Heart right ventricle (tissue), 16 donors: Measurements from ENCODE around the gene RASGEF1C. TPM values are rescaled to one million over a fixed set of nuclear protein-coding genes. Genes with fewer than 3 reads are reported as not detected.

Source experiments
- ATAC-seq, 8 donors: fragments of 200-7000 bp; cut with Tn5 transposase; one replicate each; pipeline ENCODE4 v1.9.1; 2020; ENCODE audit warnings: mild to moderate bottlenecking in 8 of 8, moderate library complexity in 8 of 8, moderate number of reproducible peaks in 1 of 8
- DNase-seq, 2 donors: peaks; one replicate each; pipeline ENCODE4 v3.0.0-alpha.2; 2020
- H3K27ac ChIP-seq, 10 donors: fragments of 200-600 bp; sonication (generic) in 2 of 10; one replicate each; pipeline versions ENCODE4 v1.5.0 to v1.8.0; 2020 to 2022; ENCODE audit warnings: mild to moderate bottlenecking in 3 of 10
- H3K27me3 ChIP-seq, 7 donors: fragments of 200-600 bp; one replicate each; pipeline ENCODE4 v1.8.0; 2021 to 2022; ENCODE audit warnings: mild to moderate bottlenecking in 2 of 7
- H3K36me3 ChIP-seq, 9 donors: fragments of 200-600 bp; sonication (generic) in 1 of 9; one replicate each; pipeline versions ENCODE4 v1.5.0 to v1.8.0; 2020 to 2022; ENCODE audit warnings: mild to moderate bottlenecking in 2 of 9
- H3K4me1 ChIP-seq, 9 donors: fragments of 200-600 bp; sonication (generic) in 1 of 9; one replicate each; pipeline versions ENCODE4 v1.5.0 to v1.8.0; 2020 to 2022; ENCODE audit warnings: mild to moderate bottlenecking in 4 of 9
- H3K4me3 ChIP-seq, 10 donors: fragments of 200-600 bp; sonication (generic) in 2 of 10; one replicate each; pipeline versions ENCODE4 v1.5.0 to v1.8.0; 2020 to 2022; ENCODE audit warnings: mild to moderate bottlenecking in 7 of 10, moderate library complexity in 2 of 10
- H3K9me3 ChIP-seq, 11 donors: fragments of 200-600 bp in 10 of 11; sonication (generic) in 2 of 11; one replicate each; pipeline versions ENCODE4 v1.5.0 to v1.8.0; 2013 to 2022; ENCODE audit warnings: mild to moderate bottlenecking in 2 of 11, control low read depth in 1 of 11, moderate library complexity in 1 of 11
- CTCF ChIP-seq, 9 donors: fragments of 200-600 bp; sonication (generic) in 2 of 9; IDR thresholded peaks; one replicate each; pipeline versions ENCODE4 v1.5.0 to v1.8.0; 2021 to 2022; ENCODE audit warnings: antibody characterized with exemption in 9 of 9, mild to moderate bottlenecking in 5 of 9, moderate library complexity in 1 of 9
- WGBS, 2 donors: extraction: QIAGEN DNeasy Blood & Tissue Kit; methylation state at CpG; one replicate each; pipeline ENCODE4 v1.1.7; 2013; ENCODE audit warnings: inconsistent platforms in 1 of 2; 5-methylcytosine and 5-hydroxymethylcytosine counted together
- intact Hi-C, 10 donors: fragments of 100-400 bp; cut with DNase I; formaldehyde crosslinking; loops; one replicate each; pipeline versions ENCODE4 v1.11.1 to v1.14.2; 2022
- polyA plus RNA-seq, 2 donors: library from polyadenylated mRNA; stranded (reverse); fragments of 200-250 nt; gene quantifications; one replicate each; pipeline ENCODE4 v1.2.3, GENCODE V29; 2013
- total RNA-seq, 10 donors: library from RNA; stranded (reverse); fragmentation: NEBNext Ultra II Directional in 3 of 10; extraction: Animal tissue kit (Norgen Biotek cat#: 25700) in 3 of 10; gene quantifications; one replicate each; pipeline versions ENCODE4 v1.2.1 to v1.2.4, GENCODE V29; 2021 to 2023
- donor health status: Arrhythmogenic right ventricular cardiomyopathy.
- donor health status: ischemic (EF 13 %, LVEDD 7.1; RV severe dilation, severe dysfunction).
- donor health status: healthy with polysubstance abuse.
- donor health status: DM: no; HTN: yes; CAD: no.
- donor health status: DM: no; HTN: no; CAD: no.
- donor health status: ischemic (EF 25% LVEDD 6.9; RV normal size, moderate dysfunction).
- donor health status: ischemic (EF 25% LVEDD 5.7; RV mildly dilated, moderate dysfunction).
- donor health status: healthy.
- donor health status: DM: yes; HTN: yes; CAD: no.
- donor health status: Ischemic cardiomyopathy.
- donor health status: ischemic (EF 35%, LVEDD 5.7; RV mildly dilated, moderate dysfunction).
- donor health status: nonischemic (EF 11% LVEDD 7.7; RV severe dilation, severe dysfunction).
- donor health status: DM: yes; HTN: yes; CAD: no.
- donor health status: PGD.
- donor health status: ischemic (EF 29% LVEDD 5.4; RV normal size, mild dysfunction).
- donor health status: nonischemic (EF 23%, LVEDD 6.1; RV moderate dilation, normal function).

Gene RASGEF1C
- total and polyA plus RNA-seq, 12 donors: 0.17 to 0.59 (median 0.26) TPM; not detected in 6

- Histone ChIP-seq H3K4me1 (peaks cover 0 to 5% (median 0%) of the 10 kb centered on the region in 9 donors), H3K9me3 (no peaks in the 10 kb centered on the region), H3K36me3 (no peaks in the 10 kb centered on the region), H3K27ac (no peak overlapping the region), H3K4me3 (no peak overlapping the region), H3K27me3 (peaks cover 0 to 33% (median 23%) of the 10 kb centered on the region in 7 donors)
- no peak for DNase-seq
- 75 to 79% methylated on average over 6 of the region's 6 CpGs for WGBS, 2 donors
- ATAC-seq: no peak
- intact Hi-C loops: loop anchor here in 2 of 10 donors (10.0 kb wide), 2 partner anchors 75 to 325 kb away; no protein-coding TSS in a partner anchor
- TF ChIP-seq CTCF (IDR thresholded peaks at IDR 0.05): no peak
These were observed 69.3 kb downstream of the RASGEF1C start for GRCh38 chr5:180139731-180140055.

- DNase-seq (no peak), ATAC-seq (no peak)
- peaks cover 0 to 33% (median 23%) of the 10 kb centered on the region in 7 donors for H3K27me3 ChIP-seq
- intact Hi-C loops: loop anchor here in 2 of 10 donors (10.0 kb wide), 2 partner anchors 76 to 326 kb away; no protein-coding TSS in a partner anchor
- TF ChIP-seq CTCF (IDR thresholded peaks at IDR 0.05): no peak
- peaks cover 0 to 5% (median 0%) of the 10 kb centered on the region in 9 donors for H3K4me1 ChIP-seq
- no peak overlapping the region for H3K27ac ChIP-seq
- H3K36me3 ChIP-seq: no peaks in the 10 kb centered on the region
- 64 to 70% methylated on average over 11 of the region's 11 CpGs for WGBS, 2 donors
- H3K4me3 ChIP-seq: no peak overlapping the region
- H3K9me3 ChIP-seq: no peaks in the 10 kb centered on the region
These were observed 69.9 kb downstream of the RASGEF1C start for GRCh38 chr5:180138976-180139730.

GRCh38 chr5:180138214-180138975 lies 70.6 kb downstream of the RASGEF1C start:
- DNase-seq: no peak
- WGBS, 2 donors: 69 to 79% methylated on average over 12 of the region's 12 CpGs
- intact Hi-C loops: loop anchor here in 2 of 10 donors (10.0 kb wide), 2 partner anchors 76 to 326 kb away; no protein-coding TSS in a partner anchor

More at GRCh38 chr5:180138214-180138975, 70.6 kb downstream of the RASGEF1C start:
- H3K9me3 ChIP-seq: no peaks in the 10 kb centered on the region
- ATAC-seq: no peak
- peaks cover 0 to 5% (median 0%) of the 10 kb centered on the region in 9 donors for H3K4me1 ChIP-seq
- H3K4me3 ChIP-seq: no peak overlapping the region
- H3K27me3 ChIP-seq: peaks cover 0 to 33% (median 23%) of the 10 kb centered on the region in 7 donors
- H3K27ac ChIP-seq: no peak overlapping the region
- no peaks in the 10 kb centered on the region for H3K36me3 ChIP-seq
- no peak for TF ChIP-seq CTCF (IDR thresholded peaks at IDR 0.05)
